ENCODE results near the gene ROR2. TPM values are rescaled to one million over a fixed set of nuclear protein-coding genes. Genes with fewer than 3 reads are reported as not detected.

The ROR2 gene
- total RNA-seq, 1 donor from 2014 or later = 18.6 TPM

DNA sequence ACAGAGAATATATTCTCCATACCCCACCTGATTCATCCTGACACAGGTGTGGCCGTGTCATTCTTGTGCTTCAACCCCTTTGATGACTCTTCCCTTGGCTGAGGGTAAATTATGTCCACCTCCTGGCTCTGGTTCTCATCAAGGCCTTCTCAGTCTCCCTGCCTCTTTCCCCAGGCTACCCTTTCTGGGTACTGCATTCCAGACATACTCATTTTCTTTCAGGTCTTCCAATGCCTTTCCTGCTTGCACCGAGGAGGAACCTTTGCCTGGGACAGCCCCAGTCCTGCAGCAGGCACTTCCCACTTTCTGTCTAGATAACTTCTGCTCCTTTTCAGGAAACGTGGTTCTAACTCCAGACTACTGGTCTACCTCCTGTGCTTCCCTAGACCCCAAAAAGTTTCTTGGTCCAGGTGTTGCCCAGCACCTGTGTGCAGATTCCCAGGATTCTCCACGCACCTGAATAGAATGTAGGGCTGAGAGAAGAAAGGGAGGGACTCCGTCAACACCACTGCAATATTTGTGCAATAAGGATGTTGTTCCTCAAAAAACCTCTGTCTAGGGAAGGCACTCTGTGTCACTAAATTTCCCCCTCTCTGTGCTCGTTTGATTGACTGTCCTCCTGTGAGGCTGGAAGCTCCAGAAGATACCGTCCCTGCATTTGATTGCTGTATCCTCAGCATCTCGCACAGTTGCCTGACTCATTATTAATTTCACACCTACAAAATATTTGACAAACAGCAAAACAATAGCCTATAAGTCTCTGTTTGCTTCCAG is 271.0 kb downstream of the ROR2 start:
- TF ChIP-seq, protein P1, sequence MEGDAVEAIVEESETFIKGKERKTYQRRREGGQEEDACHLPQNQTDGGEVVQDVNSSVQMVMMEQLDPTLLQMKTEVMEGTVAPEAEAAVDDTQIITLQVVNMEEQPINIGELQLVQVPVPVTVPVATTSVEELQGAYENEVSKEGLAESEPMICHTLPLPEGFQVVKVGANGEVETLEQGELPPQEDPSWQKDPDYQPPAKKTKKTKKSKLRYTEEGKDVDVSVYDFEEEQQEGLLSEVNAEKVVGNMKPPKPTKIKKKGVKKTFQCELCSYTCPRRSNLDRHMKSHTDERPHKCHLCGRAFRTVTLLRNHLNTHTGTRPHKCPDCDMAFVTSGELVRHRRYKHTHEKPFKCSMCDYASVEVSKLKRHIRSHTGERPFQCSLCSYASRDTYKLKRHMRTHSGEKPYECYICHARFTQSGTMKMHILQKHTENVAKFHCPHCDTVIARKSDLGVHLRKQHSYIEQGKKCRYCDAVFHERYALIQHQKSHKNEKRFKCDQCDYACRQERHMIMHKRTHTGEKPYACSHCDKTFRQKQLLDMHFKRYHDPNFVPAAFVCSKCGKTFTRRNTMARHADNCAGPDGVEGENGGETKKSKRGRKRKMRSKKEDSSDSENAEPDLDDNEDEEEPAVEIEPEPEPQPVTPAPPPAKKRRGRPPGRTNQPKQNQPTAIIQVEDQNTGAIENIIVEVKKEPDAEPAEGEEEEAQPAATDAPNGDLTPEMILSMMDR (IDR thresholded peaks at IDR 0.05) = no peak
- no peak for DNase-seq (ENCODE audit: low spot score)
- no peak overlapping the region for H3K27ac Mint-ChIP-seq (ENCODE audit: unreplicated experiment)
- H3K4me3 Mint-ChIP-seq (ENCODE audit: unreplicated experiment) = no peak overlapping the region
- H3K9me3 Mint-ChIP-seq (ENCODE audit: low read depth) = peaks cover 9% of the 10 kb centered on the region
- H3K36me3 Mint-ChIP-seq (ENCODE audit: low read depth) = peaks cover 4% of the 10 kb centered on the region
- H3K27me3 Mint-ChIP-seq (ENCODE audit: low read depth) = no peaks in the 10 kb centered on the region
- peaks cover 56% of the 10 kb centered on the region for H3K4me1 Mint-ChIP-seq (ENCODE audit: low read depth)

DNA sequence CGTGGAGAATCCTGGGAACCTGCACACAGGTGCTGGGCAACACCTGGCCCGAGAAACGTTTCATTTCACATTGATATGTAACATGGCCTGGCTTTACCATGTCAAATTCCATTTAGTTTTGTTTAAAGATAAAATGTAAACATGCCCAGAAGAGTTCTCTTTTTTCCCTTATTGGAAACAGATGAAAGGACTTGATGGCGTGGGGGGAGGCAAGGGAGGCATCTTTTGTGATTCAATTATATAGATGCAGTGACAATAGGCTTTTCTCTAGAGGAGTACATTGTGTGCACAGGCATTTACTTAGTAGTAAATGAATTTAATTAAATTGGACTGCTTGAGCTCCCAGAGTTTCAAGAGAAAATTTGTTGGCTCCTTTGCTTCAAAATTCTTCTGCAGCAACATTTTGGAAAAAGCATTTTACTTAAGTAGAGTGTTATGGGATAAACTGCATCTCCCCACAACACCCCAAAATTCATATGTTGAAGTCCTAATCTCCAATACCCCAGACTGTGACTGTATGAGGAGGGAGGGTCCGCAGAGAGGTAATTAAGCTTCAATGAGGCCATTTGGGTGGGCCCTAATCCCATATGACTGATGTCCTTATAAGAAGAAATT is 272.1 kb downstream of the ROR2 start:
- H3K27me3 Mint-ChIP-seq (ENCODE audit: low read depth) = no peaks in the 10 kb centered on the region
- H3K4me1 Mint-ChIP-seq (ENCODE audit: low read depth) = peaks cover 54% of the 10 kb centered on the region
- H3K9me3 Mint-ChIP-seq (ENCODE audit: low read depth) = peaks cover 9% of the 10 kb centered on the region
- no peak overlapping the region for H3K4me3 Mint-ChIP-seq (ENCODE audit: unreplicated experiment)
- DNase-seq (ENCODE audit: low spot score) = no peak
- peaks cover 4% of the 10 kb centered on the region for H3K36me3 Mint-ChIP-seq (ENCODE audit: low read depth)
- peak overlapping the region; percentile 80 for H3K27ac Mint-ChIP-seq (ENCODE audit: unreplicated experiment)
- TF ChIP-seq, protein P1 (IDR thresholded peaks at IDR 0.05) = no peak

DNA sequence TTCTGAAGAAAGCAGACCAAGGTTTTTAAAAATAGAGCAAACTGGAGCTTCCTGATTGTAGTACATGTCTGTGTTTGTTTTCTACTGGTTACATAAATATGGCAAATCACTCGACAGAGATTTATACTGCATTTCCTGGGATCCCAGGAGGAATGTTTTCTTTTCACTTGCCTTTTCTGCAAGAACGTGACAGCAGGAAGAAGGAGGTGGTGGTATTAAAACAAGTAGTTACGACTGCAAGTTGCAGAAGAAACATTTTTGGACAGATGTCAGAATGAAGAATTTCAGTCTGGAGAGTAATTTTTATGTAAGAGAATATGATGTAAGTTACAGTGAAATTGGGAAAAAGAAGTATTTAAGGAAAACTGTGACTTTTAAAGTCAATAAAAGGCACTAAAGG is 272.7 kb downstream of the ROR2 start:
- peaks cover 11% of the 10 kb centered on the region for H3K9me3 Mint-ChIP-seq (ENCODE audit: low read depth)
- peaks cover 48% of the 10 kb centered on the region for H3K4me1 Mint-ChIP-seq (ENCODE audit: low read depth)
- H3K27me3 Mint-ChIP-seq (ENCODE audit: low read depth) = no peaks in the 10 kb centered on the region
- peaks cover 5% of the 10 kb centered on the region for H3K36me3 Mint-ChIP-seq (ENCODE audit: low read depth)
- H3K27ac Mint-ChIP-seq (ENCODE audit: unreplicated experiment) = peak overlapping the region; percentile 80
- TF ChIP-seq, protein P1 (IDR thresholded peaks at IDR 0.05) = no peak
- no peak overlapping the region for H3K4me3 Mint-ChIP-seq (ENCODE audit: unreplicated experiment)
- no peak for DNase-seq (ENCODE audit: low spot score)

DNA sequence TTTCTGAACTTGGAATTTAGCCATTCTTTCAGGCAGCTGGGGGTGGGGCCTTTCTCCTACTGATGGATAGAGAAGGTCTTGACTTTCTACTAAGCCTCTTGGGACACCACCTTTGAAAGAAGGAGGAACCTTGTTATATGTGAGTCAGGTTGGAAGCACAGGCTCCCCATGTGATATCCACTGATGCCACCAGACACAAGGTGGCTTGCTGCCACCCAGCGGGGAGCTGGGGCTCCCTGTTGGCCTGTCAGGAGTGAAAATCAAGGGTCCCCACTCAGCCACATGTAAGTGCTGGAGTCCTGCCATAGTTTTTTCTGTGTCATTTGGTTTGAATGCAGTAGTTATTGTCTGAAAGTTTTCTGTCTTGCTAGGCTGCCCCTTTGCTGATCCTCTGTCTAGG is 274.0 kb downstream of the ROR2 start:
- H3K4me1 Mint-ChIP-seq (ENCODE audit: low read depth) = peaks cover 40% of the 10 kb centered on the region
- TF ChIP-seq, protein P1 (IDR thresholded peaks at IDR 0.05) = no peak
- no peak for DNase-seq (ENCODE audit: low spot score)
- peaks cover 11% of the 10 kb centered on the region for H3K36me3 Mint-ChIP-seq (ENCODE audit: low read depth)
- no peak overlapping the region for H3K4me3 Mint-ChIP-seq (ENCODE audit: unreplicated experiment)
- no peaks in the 10 kb centered on the region for H3K27me3 Mint-ChIP-seq (ENCODE audit: low read depth)
- H3K27ac Mint-ChIP-seq (ENCODE audit: unreplicated experiment) = no peak overlapping the region
- H3K9me3 Mint-ChIP-seq (ENCODE audit: low read depth) = peaks cover 21% of the 10 kb centered on the region

DNA sequence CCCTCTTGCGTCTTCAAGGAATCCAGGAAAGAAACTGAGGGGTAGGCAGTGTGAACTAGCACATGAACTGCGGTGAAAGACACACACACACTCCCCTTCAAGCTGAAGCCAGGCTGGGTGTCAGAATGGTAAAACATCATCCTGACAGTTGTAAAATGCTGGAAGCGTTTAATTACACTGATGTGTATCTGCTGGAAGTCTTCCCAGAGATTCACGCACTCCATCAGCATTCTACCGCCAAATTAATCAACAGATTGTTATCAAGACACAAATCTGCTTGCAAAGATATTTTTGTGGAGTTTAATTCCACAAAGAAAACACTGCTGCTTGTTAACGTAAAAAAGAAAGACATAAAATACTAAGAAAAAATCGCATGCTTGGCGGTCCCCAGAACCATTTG is 285.4 kb downstream of the ROR2 start:
- TF ChIP-seq, protein P1 (IDR thresholded peaks at IDR 0.05) = no peak
- DNase-seq (ENCODE audit: low spot score) = no peak
- Mint-ChIP-seq H3K36me3 (ENCODE audit: low read depth) (no peaks in the 10 kb centered on the region), H3K4me3 (ENCODE audit: unreplicated experiment) (no peak overlapping the region), H3K4me1 (ENCODE audit: low read depth) (no peaks in the 10 kb centered on the region), H3K9me3 (ENCODE audit: low read depth) (no peaks in the 10 kb centered on the region), H3K27me3 (ENCODE audit: low read depth) (peaks cover 3% of the 10 kb centered on the region), H3K27ac (ENCODE audit: unreplicated experiment) (no peak overlapping the region)

Measured in chondrocyte (in vitro differentiated cells).